ENCODE results near the gene CDHR5. TPM values are rescaled to one million over a fixed set of nuclear protein-coding genes. Genes with fewer than 3 reads are reported as not detected.

Gene CDHR5
- total RNA-seq, 1 donor from 2014 or later, result not detected

DNA sequence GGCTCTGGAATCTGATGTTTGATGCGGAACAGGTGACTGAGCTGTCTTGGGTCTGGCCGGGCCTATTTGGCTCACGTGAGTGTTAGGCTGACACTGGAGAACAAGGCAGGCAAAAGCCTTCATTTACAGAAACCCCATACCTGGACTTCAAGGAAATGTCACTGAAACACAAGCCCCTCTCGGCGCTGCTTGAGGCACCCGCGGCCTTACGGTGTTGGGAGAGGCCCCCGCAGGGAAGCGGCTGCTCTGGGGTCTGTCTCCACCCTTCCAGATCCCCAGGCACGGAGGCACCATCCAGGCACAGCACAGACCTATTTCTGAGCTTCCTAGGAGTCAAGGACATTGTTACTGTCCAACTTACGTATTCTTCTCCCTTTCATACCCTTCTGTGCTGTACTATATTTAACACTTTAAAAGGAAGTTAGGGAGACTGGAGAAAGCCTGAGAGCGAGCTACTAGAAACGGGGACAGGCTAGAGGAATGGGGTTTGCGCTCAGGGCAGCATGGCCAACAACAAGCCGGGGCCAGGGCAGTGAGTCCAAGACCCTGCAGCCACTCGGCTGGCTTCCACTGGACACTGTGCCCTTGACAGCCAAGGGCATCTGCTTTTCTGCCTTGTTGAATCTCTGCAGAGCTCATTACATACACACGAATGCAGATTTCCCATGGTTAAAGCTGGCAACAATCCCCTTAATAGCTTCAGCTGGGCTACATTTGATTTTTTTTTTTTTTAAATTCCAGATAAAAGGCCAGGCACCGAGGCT, 36.1 kb upstream of the CDHR5 start:
- Histone ChIP-seq H3K27me3 (no peaks in the 10 kb centered on the region), H4K20me1 (ENCODE audit: low read depth) (peaks cover 10% of the 10 kb centered on the region), H3K79me2 (ENCODE audit: low read depth) (no peaks in the 10 kb centered on the region), H3K36me3 (no peaks in the 10 kb centered on the region), H3K9ac (no peak overlapping the region), H3F3A (ENCODE audit: low read depth) (no peaks in the 10 kb centered on the region), H3K4me2 (no peak overlapping the region), H2AFZ (replicated peaks) (no peak overlapping the region), H3K4me1 (no peaks in the 10 kb centered on the region), H3K4me3 (no peak overlapping the region), H3K9me3 (ENCODE audit: low read depth) (no peaks in the 10 kb centered on the region), H3K27ac (no peak overlapping the region)
- H3K27me3 Mint-ChIP-seq (ENCODE audit: insufficient read depth, low read depth), result peaks cover 5% of the 10 kb centered on the region
- no peak for TF ChIP-seq EZH2 (IDR thresholded peaks at IDR 0.05)
- TF ChIP-seq, protein P1, sequence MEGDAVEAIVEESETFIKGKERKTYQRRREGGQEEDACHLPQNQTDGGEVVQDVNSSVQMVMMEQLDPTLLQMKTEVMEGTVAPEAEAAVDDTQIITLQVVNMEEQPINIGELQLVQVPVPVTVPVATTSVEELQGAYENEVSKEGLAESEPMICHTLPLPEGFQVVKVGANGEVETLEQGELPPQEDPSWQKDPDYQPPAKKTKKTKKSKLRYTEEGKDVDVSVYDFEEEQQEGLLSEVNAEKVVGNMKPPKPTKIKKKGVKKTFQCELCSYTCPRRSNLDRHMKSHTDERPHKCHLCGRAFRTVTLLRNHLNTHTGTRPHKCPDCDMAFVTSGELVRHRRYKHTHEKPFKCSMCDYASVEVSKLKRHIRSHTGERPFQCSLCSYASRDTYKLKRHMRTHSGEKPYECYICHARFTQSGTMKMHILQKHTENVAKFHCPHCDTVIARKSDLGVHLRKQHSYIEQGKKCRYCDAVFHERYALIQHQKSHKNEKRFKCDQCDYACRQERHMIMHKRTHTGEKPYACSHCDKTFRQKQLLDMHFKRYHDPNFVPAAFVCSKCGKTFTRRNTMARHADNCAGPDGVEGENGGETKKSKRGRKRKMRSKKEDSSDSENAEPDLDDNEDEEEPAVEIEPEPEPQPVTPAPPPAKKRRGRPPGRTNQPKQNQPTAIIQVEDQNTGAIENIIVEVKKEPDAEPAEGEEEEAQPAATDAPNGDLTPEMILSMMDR (IDR thresholded peaks at IDR 0.05), result no peak
- no peak for TF ChIP-seq EZH2phosphoT487 (IDR thresholded peaks at IDR 0.05)
- no peak overlapping the region for H3K27ac Mint-ChIP-seq
- peaks cover 2% of the 10 kb centered on the region for H3K4me1 Mint-ChIP-seq
- H3K9me3 Mint-ChIP-seq, result no peaks in the 10 kb centered on the region
- peaks cover 19% of the 10 kb centered on the region for H3K36me3 Mint-ChIP-seq
- no peak overlapping the region for H3K4me3 Mint-ChIP-seq
- no peak for DNase-seq (ENCODE audit: low spot score)

DNA sequence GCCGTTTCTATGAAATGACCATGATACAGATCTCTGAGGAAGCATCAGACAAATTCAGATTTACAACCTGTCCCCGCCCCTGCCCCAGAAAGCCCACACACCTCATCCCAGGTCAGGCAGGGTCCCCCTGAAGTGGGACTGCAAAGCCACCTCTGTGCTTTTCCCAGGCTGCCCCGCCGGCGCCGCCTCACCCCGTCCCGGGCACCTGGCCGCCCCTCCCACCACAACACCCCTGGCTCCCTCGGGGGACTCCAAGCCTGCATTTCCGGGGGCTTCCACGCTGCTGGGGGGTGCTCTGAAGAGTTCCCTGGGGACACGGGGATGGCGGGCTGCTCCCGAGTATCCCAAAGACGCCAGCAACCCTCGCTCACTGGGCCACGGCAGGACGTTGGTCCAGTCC, 35.5 kb upstream of the CDHR5 start:
- Histone ChIP-seq H3K27me3 (no peaks in the 10 kb centered on the region), H3K4me2 (no peak overlapping the region), H3K9me3 (ENCODE audit: low read depth) (no peaks in the 10 kb centered on the region), H3K79me2 (ENCODE audit: low read depth) (no peaks in the 10 kb centered on the region), H3K4me3 (no peak overlapping the region), H3F3A (ENCODE audit: low read depth) (no peaks in the 10 kb centered on the region), H4K20me1 (ENCODE audit: low read depth) (peaks cover 10% of the 10 kb centered on the region), H3K9ac (no peak overlapping the region), H3K4me1 (no peaks in the 10 kb centered on the region), H3K36me3 (no peaks in the 10 kb centered on the region), H2AFZ (replicated peaks) (no peak overlapping the region), H3K27ac (no peak overlapping the region)
- Mint-ChIP-seq H3K4me1 (peaks cover 2% of the 10 kb centered on the region), H3K36me3 (peaks cover 13% of the 10 kb centered on the region), H3K27me3 (ENCODE audit: insufficient read depth, low read depth) (peaks cover 3% of the 10 kb centered on the region), H3K9me3 (no peaks in the 10 kb centered on the region), H3K27ac (no peak overlapping the region), H3K4me3 (no peak overlapping the region)
- no peak for DNase-seq (ENCODE audit: low spot score)
- TF ChIP-seq EZH2 (IDR thresholded peaks at IDR 0.05) (no peak), EZH2phosphoT487 (IDR thresholded peaks at IDR 0.05) (no peak)
- TF ChIP-seq, protein P1 (IDR thresholded peaks at IDR 0.05), result no peak

DNA sequence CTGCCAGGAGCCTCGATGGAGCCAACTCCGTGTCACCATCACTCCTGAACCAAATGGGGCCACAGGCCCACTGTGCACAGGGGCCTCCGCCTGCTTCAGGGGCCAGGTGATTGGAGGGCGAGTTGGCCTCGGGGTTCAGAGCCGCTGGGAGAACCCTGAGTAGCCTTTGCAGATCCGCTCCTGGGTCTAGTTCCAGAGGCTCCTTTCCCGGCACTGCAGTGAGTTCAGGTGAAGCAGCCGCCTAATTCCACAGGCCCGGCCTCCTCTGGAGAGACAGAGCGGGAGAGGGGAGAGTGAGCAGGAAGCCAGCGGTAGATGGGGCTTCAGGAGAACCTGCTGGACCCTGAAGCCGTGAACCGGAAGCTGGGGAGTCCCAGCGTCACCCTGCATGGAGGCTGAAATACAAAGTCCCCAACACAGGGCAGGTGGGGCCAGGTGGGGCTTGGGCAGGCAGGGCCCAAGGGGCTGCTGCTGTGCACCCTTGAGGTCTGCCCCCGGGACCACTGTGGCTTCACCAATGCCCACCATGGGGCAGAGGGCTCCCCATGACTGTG, 34.9 kb upstream of the CDHR5 start:
- H3K27ac Mint-ChIP-seq, result no peak overlapping the region
- Histone ChIP-seq H3K9ac (no peak overlapping the region), H2AFZ (replicated peaks) (no peak overlapping the region), H4K20me1 (ENCODE audit: low read depth) (peaks cover 10% of the 10 kb centered on the region), H3K4me2 (no peak overlapping the region), H3K9me3 (ENCODE audit: low read depth) (no peaks in the 10 kb centered on the region), H3K27ac (no peak overlapping the region), H3K79me2 (ENCODE audit: low read depth) (no peaks in the 10 kb centered on the region), H3K27me3 (no peaks in the 10 kb centered on the region), H3K4me1 (no peaks in the 10 kb centered on the region), H3K36me3 (no peaks in the 10 kb centered on the region), H3K4me3 (no peak overlapping the region), H3F3A (ENCODE audit: low read depth) (no peaks in the 10 kb centered on the region)
- H3K36me3 Mint-ChIP-seq, result peaks cover 14% of the 10 kb centered on the region
- DNase-seq (ENCODE audit: low spot score), result no peak
- peaks cover 2% of the 10 kb centered on the region for H3K4me1 Mint-ChIP-seq
- no peak overlapping the region for H3K4me3 Mint-ChIP-seq
- TF ChIP-seq, protein P1 (IDR thresholded peaks at IDR 0.05), result no peak
- TF ChIP-seq EZH2phosphoT487 (IDR thresholded peaks at IDR 0.05) (no peak), EZH2 (IDR thresholded peaks at IDR 0.05) (no peak)
- H3K9me3 Mint-ChIP-seq, result no peaks in the 10 kb centered on the region
- H3K27me3 Mint-ChIP-seq (ENCODE audit: insufficient read depth, low read depth), result peaks cover 3% of the 10 kb centered on the region
